Amygdala (tissue), 56 donors: Measurements from ENCODE around the gene ZBTB20.
"Not testable (repeated sequence)": the region's sequence is repeated elsewhere in the genome, so short reads cannot be mapped to it uniquely, and the experiment has no call there.

Experiments used
- DNase-seq, 56 donors: peaks; one replicate each; lab custom pipeline; 2025; lab: John Stamatoyannopoulos, UW

Gene ZBTB20

GRCh38 chr3:114848643-114849350 lies 298.3 kb downstream of the ZBTB20 start:
- peak in 10 of 56 donors; percentile 5 to 62 (median 26) for DNase-seq

- peak in 53 of 56 donors; percentile 8 to 90 (median 64) for DNase-seq
These were observed 299.0 kb downstream of the ZBTB20 start for GRCh38 chr3:114848082-114848481.

- DNase-seq = peak in 1 of 56 donors; percentile 13
These were observed 299.5 kb downstream of the ZBTB20 start for GRCh38 chr3:114847564-114847963.

GRCh38 chr3:114846779-114847178 lies 300.3 kb downstream of the ZBTB20 start:
- no peak for DNase-seq

GRCh38 chr3:114846252-114846651 lies 300.8 kb downstream of the ZBTB20 start:
- DNase-seq = peak in 13 of 56 donors; percentile 1 to 25 (median 7)

- DNase-seq = no peak
These were observed 305.6 kb downstream of the ZBTB20 start for GRCh38 chr3:114841515-114841914.

- no peak for DNase-seq
These were observed 307.6 kb downstream of the ZBTB20 start for GRCh38 chr3:114839476-114839875.

GRCh38 chr3:114838025-114838424 lies 309.1 kb downstream of the ZBTB20 start:
- no peak for DNase-seq

GRCh38 chr3:114834175-114834940 lies 312.7 kb downstream of the ZBTB20 start:
- no peak for DNase-seq

GRCh38 chr3:114831861-114832260 lies 315.2 kb downstream of the ZBTB20 start:
- no peak for DNase-seq

- DNase-seq = no peak
These were observed 316.4 kb downstream of the ZBTB20 start for GRCh38 chr3:114830652-114831051.

GRCh38 chr3:114829783-114830182 lies 317.3 kb downstream of the ZBTB20 start:
- no peak for DNase-seq

- peak in 3 of 56 donors; percentile 9 to 47 (median 35) for DNase-seq
These were observed 319.6 kb downstream of the ZBTB20 start for GRCh38 chr3:114827495-114827894.

- DNase-seq = no peak
These were observed 323.1 kb downstream of the ZBTB20 start for GRCh38 chr3:114824014-114824413.

- DNase-seq = no peak
These were observed 324.0 kb downstream of the ZBTB20 start for GRCh38 chr3:114823061-114823460.

- DNase-seq = no peak
These were observed 331.0 kb downstream of the ZBTB20 start for GRCh38 chr3:114816052-114816451.

- not testable (repeated sequence) for DNase-seq
These were observed 334.4 kb downstream of the ZBTB20 start for GRCh38 chr3:114812541-114813238.

GRCh38 chr3:114809668-114810413 lies 337.2 kb downstream of the ZBTB20 start:
- no peak for DNase-seq

GRCh38 chr3:114804099-114804498 lies 343.0 kb downstream of the ZBTB20 start:
- no peak for DNase-seq

GRCh38 chr3:114803042-114803695 lies 343.9 kb downstream of the ZBTB20 start:
- no peak for DNase-seq
